GM06990 (cell line): ENCODE results near the gene TEAD3.

Source experiments
- DNase-seq: peaks from one replicate; pipeline ENCODE4 v3.0.0-alpha.2; 2011; ENCODE audit not compliant: insufficient read length; ENCODE audit errors: extremely low read depth
- H3K27me3 ChIP-seq: replicated peaks from 2 replicates; pipeline ENCODE4 v1.6.0; 2011; ENCODE audit warnings: low read length; ENCODE audit not compliant: control insufficient read depth, insufficient read depth
- H3K36me3 ChIP-seq: 2 replicates; pipeline ENCODE4 v1.5.1; 2011; ENCODE audit warnings: low read length; ENCODE audit not compliant: control insufficient read depth, insufficient read depth
- H3K4me3 ChIP-seq: replicated peaks from 2 replicates; pipeline ENCODE4 v1.5.1; 2011; ENCODE audit warnings: low read depth, mild to moderate bottlenecking, control low read depth, low read length
- CTCF ChIP-seq: IDR thresholded peaks from 2 replicates; pipeline ENCODE4 v1.5.1; 2011; ENCODE audit warnings: low read length, control low read depth, mild to moderate bottlenecking, inconsistent platforms; ENCODE audit not compliant: insufficient read depth, poor library complexity, severe bottlenecking

The TEAD3 gene

GRCh38 chr6:35496036-35496840 lies 641 bp downstream of the TEAD3 start:
- H3K36me3 ChIP-seq: no peaks in the 10 kb centered on the region
- H3K4me3 ChIP-seq: peak overlapping the region; percentile 55
- DNase-seq: no peak
- TF ChIP-seq CTCF: no peak
- peaks cover 9% of the 10 kb centered on the region for H3K27me3 ChIP-seq

DNA sequence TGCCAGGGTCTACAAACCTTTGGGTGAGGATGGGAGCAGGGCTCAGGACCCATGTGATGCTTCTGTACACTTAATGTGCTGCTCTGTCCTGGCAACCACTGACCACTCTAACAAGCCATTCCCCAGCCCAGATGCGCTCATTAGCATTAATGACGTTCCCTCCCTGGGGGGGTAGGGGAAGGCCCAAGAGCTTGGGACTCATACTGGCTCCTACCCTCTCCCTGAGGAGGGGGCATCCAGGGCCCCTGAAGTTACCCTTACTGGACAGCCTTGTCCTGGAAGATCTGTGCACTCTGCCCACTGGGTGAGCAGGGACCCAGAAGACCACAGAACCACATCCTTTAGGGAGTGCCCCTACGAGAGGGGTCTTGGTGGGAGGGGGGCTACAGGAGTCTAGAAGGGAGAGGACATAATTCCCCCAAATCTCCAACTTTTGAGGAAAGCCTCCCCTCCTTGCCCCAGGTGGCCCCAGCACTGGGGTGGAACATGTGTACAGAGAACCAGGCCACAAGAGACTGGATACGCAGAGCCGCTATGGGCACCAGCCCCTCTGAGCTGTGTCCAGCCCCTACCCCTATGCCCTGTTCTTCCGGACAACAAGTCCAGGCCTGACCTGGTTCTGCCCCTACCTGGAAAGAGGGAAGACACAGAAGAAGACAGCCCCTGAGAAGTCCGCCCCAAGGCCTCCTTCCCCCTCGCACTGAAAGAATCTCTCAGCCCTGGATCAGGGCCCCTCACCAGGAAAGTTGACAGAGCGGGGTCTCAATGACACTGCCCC lies 1.4 kb downstream of the TEAD3 start:
- no peak for TF ChIP-seq CTCF
- no peaks in the 10 kb centered on the region for H3K36me3 ChIP-seq
- no peak overlapping the region for H3K4me3 ChIP-seq
- DNase-seq: no peak
- peaks cover 9% of the 10 kb centered on the region for H3K27me3 ChIP-seq

GRCh38 chr6:35494161-35494563 lies 2.7 kb downstream of the TEAD3 start:
- H3K27me3 ChIP-seq: peaks cover 11% of the 10 kb centered on the region
- H3K4me3 ChIP-seq: no peak overlapping the region
- no peak for DNase-seq
- TF ChIP-seq CTCF: no peak
- H3K36me3 ChIP-seq: no peaks in the 10 kb centered on the region

DNA sequence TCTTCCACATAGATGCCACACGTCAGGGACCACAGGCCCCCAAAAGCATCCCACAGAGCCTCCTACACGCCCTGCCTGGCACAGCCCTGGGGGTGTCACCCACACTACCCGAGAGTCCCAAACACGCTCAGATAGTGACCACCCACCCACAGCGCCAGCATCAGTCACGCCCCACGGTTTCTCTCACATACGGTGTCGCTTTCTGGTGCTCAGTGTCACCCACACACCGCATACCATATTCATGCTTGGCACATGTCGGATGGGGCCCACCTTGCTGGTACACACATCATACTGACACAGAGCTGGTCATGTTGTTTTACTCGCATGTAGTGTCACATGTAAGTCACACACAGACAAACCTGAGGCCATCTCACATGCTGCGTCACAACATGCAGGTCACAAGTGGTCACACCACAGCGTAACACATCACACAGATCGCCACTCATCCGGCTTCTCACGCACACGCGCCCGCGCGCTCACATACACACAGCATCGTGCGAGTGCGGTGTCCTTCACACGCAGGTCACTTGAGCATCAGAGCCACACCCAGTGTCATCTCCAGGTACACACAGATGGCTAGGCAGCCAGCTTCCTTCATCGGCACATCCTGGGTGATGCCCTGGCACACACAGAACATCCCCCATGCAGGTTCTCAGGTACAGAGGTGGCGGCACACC lies 3.4 kb downstream of the TEAD3 start:
- DNase-seq: no peak
- H3K4me3 ChIP-seq: no peak overlapping the region
- no peaks in the 10 kb centered on the region for H3K36me3 ChIP-seq
- H3K27me3 ChIP-seq: peaks cover 8% of the 10 kb centered on the region
- no peak for TF ChIP-seq CTCF

DNA sequence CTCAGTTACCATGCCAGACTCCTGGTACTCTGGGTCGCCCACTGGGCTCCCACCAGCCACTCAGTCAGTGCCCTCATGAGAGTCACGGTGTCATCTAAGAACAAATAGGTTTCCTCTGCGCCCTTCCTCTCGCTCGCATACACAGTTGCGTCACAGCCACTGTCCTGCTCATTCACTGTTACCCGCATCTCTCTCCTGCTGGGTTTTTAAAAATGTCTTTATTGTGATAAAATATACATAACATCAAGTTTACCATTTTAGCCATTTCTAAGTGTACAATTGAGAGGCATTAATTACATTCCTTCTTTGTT lies 4.0 kb downstream of the TEAD3 start:
- Histone ChIP-seq H3K36me3 (no peaks in the 10 kb centered on the region), H3K4me3 (no peak overlapping the region), H3K27me3 (peaks cover 6% of the 10 kb centered on the region)
- no peak for TF ChIP-seq CTCF
- no peak for DNase-seq
